ENCODE measurements around the gene MASP2.

GRCh38 chr1:11042995-11043874 is 3.8 kb downstream of the MASP2 start:
- TF ChIP-seq CTCF (IDR thresholded peaks at IDR 0.05; ENCODE audit: borderline replicate concordance, extremely low read depth, low read length, poor library complexity, severe bottlenecking) (no peak), EZH2 (IDR thresholded peaks at IDR 0.05; ENCODE audit: borderline replicate concordance, low read depth, low read length, severe bottlenecking) (no peak)

Measured in DND-41 (cell line).